HepG2 (cell line): ENCODE data around the gene CCDC9B. TPM values are rescaled to one million over a fixed set of nuclear protein-coding genes. Genes with fewer than 3 reads are reported as not detected.

Experiments used
- ATAC-seq: fragments of 200-7000 bp; cut with Tn5 transposase; 3 replicates; pipeline ENCODE4 v1.9.1; 2020; ENCODE audit warnings: mild to moderate bottlenecking, moderate library complexity
- BruUV-seq: library from RNA; stranded (reverse); fragments of 400-500 nt; replicated peaks from 2 replicates; lab custom pipeline; 2021; lab: Mats Ljungman, UMichigan
- CTCF ChIA-PET: fragments of 300-600 bp; formaldehyde crosslinking; extraction: SDS; loops from one replicate; lab custom pipeline; 2021; ENCODE audit warnings: low total read pairs, inconsistent platforms, low intra/inter-chr PET ratio; lab: Yijun Ruan, JAX
- POLR2A ChIA-PET: fragments of 350-600 bp; sonication (Branson Sonifier 250); formaldehyde crosslinking; loops from one replicate; lab custom pipeline; 2020; ENCODE audit warnings: antibody characterized with exemption, inconsistent platforms; lab: Yijun Ruan, JAX
- DNase-seq: peaks from one replicate; pipeline ENCODE4 v3.0.0-alpha.2; 2015; ENCODE audit warnings: low spot score
- FAIRE-seq: peaks from 3 replicates; lab custom pipeline; 2011; peaks lifted over from hg19 to GRCh38; lab: Jason Lieb, UNC
- H2AFZ ChIP-seq: one replicate; pipeline ENCODE4 v1.6.1; 2011; ENCODE audit warnings: low read length, inconsistent platforms
- H3K27ac ChIP-seq: fragments of 300-600 bp; 3 replicates; pipeline ENCODE4 v1.8.0; 2011; ENCODE audit warnings: mixed run types, mild to moderate bottlenecking, mixed read lengths, low read length, inconsistent platforms; ENCODE audit not compliant: insufficient read depth; ENCODE audit errors: extremely low read length
- H3K27me3 ChIP-seq, 2 experiments: fragments of 200-600 bp in 1 of 2; 2 replicates in 1 of 2; 3 replicates in 1 of 2; pipeline versions ENCODE4 v1.6.0 to v1.8.0; 2011; ENCODE audit warnings: low read length in 2 of 2, mild to moderate bottlenecking in 2 of 2, moderate library complexity in 2 of 2, inconsistent platforms in 1 of 2; ENCODE audit not compliant: insufficient read depth in 2 of 2, control insufficient read depth in 1 of 2
- H3K36me3 ChIP-seq, 2 experiments: fragments of 200-600 bp in 1 of 2; replicated peaks in 1 of 2; 2 replicates in 1 of 2; 3 replicates in 1 of 2; pipeline versions ENCODE4 v1.5.1 to v1.8.0; 2011; ENCODE audit warnings: low read length in 2 of 2, inconsistent platforms in 1 of 2; ENCODE audit not compliant: insufficient read depth in 2 of 2, control insufficient read depth in 1 of 2
- H3K4me1 ChIP-seq: 2 replicates; pipeline ENCODE4 v1.5.1; 2012; ENCODE audit warnings: low read length, inconsistent platforms; ENCODE audit not compliant: insufficient read depth
- H3K4me2 ChIP-seq: 2 replicates; pipeline ENCODE4 v1.6.0; 2011; ENCODE audit warnings: low read depth, low read length, inconsistent platforms
- H3K4me3 ChIP-seq, 3 experiments: fragments of 200-600 bp in 1 of 3; sonication (generic), shearing (Covaris generic) in 1 of 3; replicated peaks in 1 of 3; 2 replicates each; pipeline ENCODE4 v1.5.1; 2011 to 2016; ENCODE audit warnings: low read length in 3 of 3, inconsistent platforms in 2 of 3, low read depth in 2 of 3, mild to moderate bottlenecking in 2 of 3, control low read depth in 1 of 3, mixed read lengths in 1 of 3; ENCODE audit not compliant: insufficient read depth in 1 of 3
- H3K79me2 ChIP-seq: one replicate; pipeline ENCODE4 v1.6.1; 2011; ENCODE audit warnings: low read length, inconsistent platforms; ENCODE audit not compliant: insufficient read depth
- H3K9ac ChIP-seq: 2 replicates; pipeline ENCODE4 v1.6.0; 2011; ENCODE audit warnings: mild to moderate bottlenecking, low read depth, low read length, inconsistent platforms; ENCODE audit not compliant: insufficient read depth
- H3K9me3 ChIP-seq: 2 replicates; pipeline ENCODE4 v1.5.1; 2012; ENCODE audit warnings: mild to moderate bottlenecking, low read length
- H4K20me1 ChIP-seq: 2 replicates; pipeline ENCODE4 v1.6.0; 2011; ENCODE audit warnings: inconsistent platforms, mild to moderate bottlenecking, low read length, moderate library complexity; ENCODE audit not compliant: insufficient read depth
- HOXA3 ChIP-seq: sonication (generic); formaldehyde crosslinking; IDR thresholded peaks from 2 replicates; pipeline ENCODE4 v1.5.0; 2020; ENCODE audit warnings: missing genetic modification reagents
- NFIB ChIP-seq: sonication (generic); formaldehyde crosslinking; IDR thresholded peaks from 2 replicates; pipeline ENCODE4 v1.9.0; 2021; ENCODE audit warnings: missing genetic modification reagents, mild to moderate bottlenecking, borderline replicate concordance
- ONECUT2 ChIP-seq: sonication (generic); formaldehyde crosslinking; IDR thresholded peaks from 2 replicates; pipeline ENCODE4 v1.4.0; 2020; ENCODE audit warnings: missing genetic modification reagents
- ZNF550 ChIP-seq: sonication (generic); formaldehyde crosslinking; IDR thresholded peaks from 2 replicates; pipeline ENCODE4 v1.4.0; 2020; ENCODE audit warnings: mild to moderate bottlenecking, missing genetic modification reagents, borderline replicate concordance
- WGBS: methylation state at CpG from one replicate; pipeline ENCODE4 v1.1.6; 2017; ENCODE audit warnings: low lambda C conversion rate; 5-methylcytosine and 5-hydroxymethylcytosine counted together
- in situ Hi-C: cut with HindIII; loops from 2 replicates; pipeline ENCODE4 v1.10.0; 2017; ENCODE audit warnings: low pct_unique_long_range_greater_than_20kb; ENCODE audit not compliant: extremely low pct_ligation_motif_present
- intact Hi-C: fragments of 100-400 bp; cut with micrococcal nuclease; formaldehyde crosslinking; loops from one replicate; pipeline ENCODE4 v1.10.0; 2022; ENCODE audit not compliant: unreplicated experiment
- polyA plus RNA-seq, 8 experiments: library from polyadenylated mRNA; depleted of rRNA in 3 of 8; stranded (reverse) in 7 of 8; unstranded in 1 of 8; fragments of >200 nt; fragmentation: Illumina TruSeq in 4 of 8; extraction: Trizol in 4 of 8; gene quantifications; 2 replicates each; pipeline versions ENCODE4 v1.2.1 to v1.2.3, GENCODE V29; 2011 to 2016; ENCODE audit warnings: low read depth in 4 of 8, missing spikeins in 1 of 8, mixed read lengths in 1 of 8; ENCODE audit not compliant: insufficient read depth in 1 of 8
- total RNA-seq, 5 experiments: library from RNA; depleted of rRNA; stranded (reverse); fragments of >200 nt; fragmentation: Illumina TruSeq; extraction: Trizol; gene quantifications; 2 replicates each; pipeline ENCODE4 v1.2.3, GENCODE V29; 2016; ENCODE audit warnings: low read depth in 1 of 5
- TF ChIP-seq, protein P1 (sequence below): sonication (generic); formaldehyde crosslinking; IDR thresholded peaks from 2 replicates; pipeline ENCODE4 v1.4.0; 2020; ENCODE audit warnings: missing genetic modification reagents
- TF ChIP-seq, protein P2 (sequence below): IDR thresholded peaks from 2 replicates; pipeline ENCODE4 v1.4.0; 2020; ENCODE audit warnings: mild to moderate bottlenecking, missing genetic modification reagents
- TF ChIP-seq, protein P3 (sequence below): sonication (generic); formaldehyde crosslinking; IDR thresholded peaks from 2 replicates; pipeline ENCODE4 v1.4.0; 2020; ENCODE audit warnings: missing genetic modification reagents

CCDC9B gene
- total and polyA plus RNA-seq, 2 of the 13 experiments (the other 11 are each of a cell fraction or from before 2014, with no cell fraction given): 0.98 to 1.6 TPM

DNA sequence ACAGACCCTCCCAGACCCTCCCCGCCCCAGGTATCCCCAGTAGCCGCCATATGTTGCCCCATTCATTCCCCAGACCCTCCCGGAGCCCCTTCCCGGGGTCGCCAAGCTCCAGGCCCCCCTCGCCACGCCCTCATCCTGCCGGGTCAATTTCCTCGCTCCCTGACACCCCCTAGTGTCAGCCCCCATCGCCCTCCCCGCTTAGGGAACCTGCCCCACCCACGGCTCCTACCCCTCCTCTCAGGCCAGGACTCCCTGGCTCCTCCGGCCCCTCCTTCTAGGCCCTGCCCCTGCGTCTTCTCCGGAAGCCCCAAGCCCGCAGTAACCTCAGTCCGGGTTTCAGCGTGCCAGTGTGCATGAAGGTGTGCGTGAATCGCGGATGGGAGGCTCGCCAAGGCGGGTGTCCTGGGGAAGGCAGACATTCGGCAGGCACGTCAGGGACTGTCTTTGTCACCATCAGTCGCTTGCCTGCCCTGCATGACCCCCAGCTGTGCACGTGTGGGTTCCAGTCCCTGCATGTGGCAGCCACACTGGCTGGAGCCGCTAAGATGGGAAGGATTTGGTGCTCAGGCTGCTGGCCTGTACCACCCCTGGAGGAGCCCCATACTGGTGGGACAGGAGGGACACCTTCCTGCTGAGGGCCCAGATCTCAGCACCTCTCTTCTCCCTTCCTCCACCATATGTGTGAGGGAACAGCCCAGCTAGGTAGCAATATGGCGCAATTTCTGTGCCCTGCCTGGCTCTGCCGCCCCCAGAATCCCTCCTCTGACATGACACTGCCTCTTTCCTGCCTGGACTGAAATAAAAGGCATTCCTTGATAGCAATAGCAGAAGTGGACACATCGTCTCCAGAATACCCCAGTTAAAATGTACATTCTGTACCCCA lies 18.0 kb upstream of the CCDC9B start (continued):
- TF ChIP-seq, protein P1, sequence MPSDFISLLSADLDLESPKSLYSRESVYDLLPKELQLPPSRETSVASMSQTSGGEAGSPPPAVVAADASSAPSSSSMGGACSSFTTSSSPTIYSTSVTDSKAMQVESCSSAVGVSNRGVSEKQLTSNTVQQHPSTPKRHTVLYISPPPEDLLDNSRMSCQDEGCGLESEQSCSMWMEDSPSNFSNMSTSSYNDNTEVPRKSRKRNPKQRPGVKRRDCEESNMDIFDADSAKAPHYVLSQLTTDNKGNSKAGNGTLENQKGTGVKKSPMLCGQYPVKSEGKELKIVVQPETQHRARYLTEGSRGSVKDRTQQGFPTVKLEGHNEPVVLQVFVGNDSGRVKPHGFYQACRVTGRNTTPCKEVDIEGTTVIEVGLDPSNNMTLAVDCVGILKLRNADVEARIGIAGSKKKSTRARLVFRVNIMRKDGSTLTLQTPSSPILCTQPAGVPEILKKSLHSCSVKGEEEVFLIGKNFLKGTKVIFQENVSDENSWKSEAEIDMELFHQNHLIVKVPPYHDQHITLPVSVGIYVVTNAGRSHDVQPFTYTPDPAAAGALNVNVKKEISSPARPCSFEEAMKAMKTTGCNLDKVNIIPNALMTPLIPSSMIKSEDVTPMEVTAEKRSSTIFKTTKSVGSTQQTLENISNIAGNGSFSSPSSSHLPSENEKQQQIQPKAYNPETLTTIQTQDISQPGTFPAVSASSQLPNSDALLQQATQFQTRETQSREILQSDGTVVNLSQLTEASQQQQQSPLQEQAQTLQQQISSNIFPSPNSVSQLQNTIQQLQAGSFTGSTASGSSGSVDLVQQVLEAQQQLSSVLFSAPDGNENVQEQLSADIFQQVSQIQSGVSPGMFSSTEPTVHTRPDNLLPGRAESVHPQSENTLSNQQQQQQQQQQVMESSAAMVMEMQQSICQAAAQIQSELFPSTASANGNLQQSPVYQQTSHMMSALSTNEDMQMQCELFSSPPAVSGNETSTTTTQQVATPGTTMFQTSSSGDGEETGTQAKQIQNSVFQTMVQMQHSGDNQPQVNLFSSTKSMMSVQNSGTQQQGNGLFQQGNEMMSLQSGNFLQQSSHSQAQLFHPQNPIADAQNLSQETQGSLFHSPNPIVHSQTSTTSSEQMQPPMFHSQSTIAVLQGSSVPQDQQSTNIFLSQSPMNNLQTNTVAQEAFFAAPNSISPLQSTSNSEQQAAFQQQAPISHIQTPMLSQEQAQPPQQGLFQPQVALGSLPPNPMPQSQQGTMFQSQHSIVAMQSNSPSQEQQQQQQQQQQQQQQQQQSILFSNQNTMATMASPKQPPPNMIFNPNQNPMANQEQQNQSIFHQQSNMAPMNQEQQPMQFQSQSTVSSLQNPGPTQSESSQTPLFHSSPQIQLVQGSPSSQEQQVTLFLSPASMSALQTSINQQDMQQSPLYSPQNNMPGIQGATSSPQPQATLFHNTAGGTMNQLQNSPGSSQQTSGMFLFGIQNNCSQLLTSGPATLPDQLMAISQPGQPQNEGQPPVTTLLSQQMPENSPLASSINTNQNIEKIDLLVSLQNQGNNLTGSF (CRISPR knock-in tag): no peak
- TF ChIP-seq NFIB (CRISPR knock-in tag): no peak
- TF ChIP-seq HOXA3 (CRISPR knock-in tag): no peak
- TF ChIP-seq ZNF550: no peak

DNA sequence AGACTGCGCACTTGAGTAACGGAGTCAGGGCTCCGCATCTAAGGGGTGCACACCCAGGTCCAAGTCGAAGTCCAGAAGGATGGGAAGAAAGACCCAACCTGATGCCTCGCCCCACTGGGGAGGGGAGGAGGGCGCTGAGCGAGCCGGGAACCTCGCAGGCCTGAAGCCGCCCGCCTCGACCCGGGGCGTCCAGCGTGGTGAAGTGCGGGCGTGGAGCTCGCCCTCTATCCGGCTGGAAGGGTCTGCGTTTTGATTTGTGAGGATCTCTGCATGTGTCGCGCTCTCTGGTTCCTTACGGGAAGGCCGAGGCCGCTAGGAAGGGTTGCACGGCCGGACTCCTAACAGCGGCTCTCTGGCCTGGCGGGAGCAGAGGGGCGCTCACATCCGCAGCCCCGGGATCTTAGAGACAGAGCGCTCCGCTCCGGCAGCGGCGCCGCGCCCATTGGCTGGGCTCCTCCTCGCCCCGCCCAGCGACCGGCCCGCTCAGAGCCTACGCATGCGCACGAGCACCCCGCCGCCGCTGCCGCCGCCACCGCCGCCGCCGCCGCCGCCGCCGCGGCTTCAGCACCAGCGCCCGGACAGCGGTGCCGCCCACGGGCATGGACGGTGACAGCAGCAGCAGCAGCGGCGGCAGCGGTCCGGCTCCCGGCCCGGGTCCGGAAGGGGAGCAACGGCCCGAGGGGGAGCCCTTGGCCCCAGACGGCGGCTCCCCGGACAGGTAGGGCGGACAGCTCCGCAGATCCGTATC lies 17.2 kb upstream of the CCDC9B start, which contains the start of gene DISP2:
DISP2 (plus strand) TSS at position 497 of the 748 bp plus-strand sequence; CDS start at position 600, 103 bp downstream.
- Histone ChIP-seq H3K4me2 (peak within 1 kb of the TSS; percentile 81), H3K27me3 (peaks cover 3 to 50% of the 10 kb centered on the region in 2 experiments; a peak in 4 of 5 replicates), H3K79me2 (no peaks in the 10 kb centered on the region), H3K9me3 (no peaks in the 10 kb centered on the region), H3K4me1 (peaks cover 25% of the 10 kb centered on the region), H3K36me3 (no peaks in the 10 kb centered on the region), H3K4me3 (peak within 1 kb of the TSS; percentile 42 to 67 (median 58)), H2AFZ (no peak within 1 kb of the TSS), H4K20me1 (no peaks in the 10 kb centered on the region), H3K27ac (no peak within 1 kb of the TSS), H3K9ac (no peak within 1 kb of the TSS)
- FAIRE-seq: no peak
- ChIA-PET POLR2A (interaction anchor here (1.7 kb wide), 1 partner anchor 20 kb away, joined by 3 read pairs; no protein-coding TSS in a partner anchor), CTCF (no interaction called here)
- DNase-seq: peak; percentile 60
- WGBS: 36% methylated on average over 6 of the region's 82 CpGs
- BruUV-seq: no TSS peak
- peak; percentile 87 for ATAC-seq
- intact Hi-C loops: no loop called here
- in situ Hi-C loops: no loop called here
- TF ChIP-seq, protein P2, sequence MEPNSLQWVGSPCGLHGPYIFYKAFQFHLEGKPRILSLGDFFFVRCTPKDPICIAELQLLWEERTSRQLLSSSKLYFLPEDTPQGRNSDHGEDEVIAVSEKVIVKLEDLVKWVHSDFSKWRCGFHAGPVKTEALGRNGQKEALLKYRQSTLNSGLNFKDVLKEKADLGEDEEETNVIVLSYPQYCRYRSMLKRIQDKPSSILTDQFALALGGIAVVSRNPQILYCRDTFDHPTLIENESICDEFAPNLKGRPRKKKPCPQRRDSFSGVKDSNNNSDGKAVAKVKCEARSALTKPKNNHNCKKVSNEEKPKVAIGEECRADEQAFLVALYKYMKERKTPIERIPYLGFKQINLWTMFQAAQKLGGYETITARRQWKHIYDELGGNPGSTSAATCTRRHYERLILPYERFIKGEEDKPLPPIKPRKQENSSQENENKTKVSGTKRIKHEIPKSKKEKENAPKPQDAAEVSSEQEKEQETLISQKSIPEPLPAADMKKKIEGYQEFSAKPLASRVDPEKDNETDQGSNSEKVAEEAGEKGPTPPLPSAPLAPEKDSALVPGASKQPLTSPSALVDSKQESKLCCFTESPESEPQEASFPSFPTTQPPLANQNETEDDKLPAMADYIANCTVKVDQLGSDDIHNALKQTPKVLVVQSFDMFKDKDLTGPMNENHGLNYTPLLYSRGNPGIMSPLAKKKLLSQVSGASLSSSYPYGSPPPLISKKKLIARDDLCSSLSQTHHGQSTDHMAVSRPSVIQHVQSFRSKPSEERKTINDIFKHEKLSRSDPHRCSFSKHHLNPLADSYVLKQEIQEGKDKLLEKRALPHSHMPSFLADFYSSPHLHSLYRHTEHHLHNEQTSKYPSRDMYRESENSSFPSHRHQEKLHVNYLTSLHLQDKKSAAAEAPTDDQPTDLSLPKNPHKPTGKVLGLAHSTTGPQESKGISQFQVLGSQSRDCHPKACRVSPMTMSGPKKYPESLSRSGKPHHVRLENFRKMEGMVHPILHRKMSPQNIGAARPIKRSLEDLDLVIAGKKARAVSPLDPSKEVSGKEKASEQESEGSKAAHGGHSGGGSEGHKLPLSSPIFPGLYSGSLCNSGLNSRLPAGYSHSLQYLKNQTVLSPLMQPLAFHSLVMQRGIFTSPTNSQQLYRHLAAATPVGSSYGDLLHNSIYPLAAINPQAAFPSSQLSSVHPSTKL (CRISPR knock-in tag): 0 out of 2 replicates have a peak, but pooled peaks have one; percentile 8
- TF ChIP-seq ONECUT2 (CRISPR knock-in tag): no peak
- TF ChIP-seq, protein P3, sequence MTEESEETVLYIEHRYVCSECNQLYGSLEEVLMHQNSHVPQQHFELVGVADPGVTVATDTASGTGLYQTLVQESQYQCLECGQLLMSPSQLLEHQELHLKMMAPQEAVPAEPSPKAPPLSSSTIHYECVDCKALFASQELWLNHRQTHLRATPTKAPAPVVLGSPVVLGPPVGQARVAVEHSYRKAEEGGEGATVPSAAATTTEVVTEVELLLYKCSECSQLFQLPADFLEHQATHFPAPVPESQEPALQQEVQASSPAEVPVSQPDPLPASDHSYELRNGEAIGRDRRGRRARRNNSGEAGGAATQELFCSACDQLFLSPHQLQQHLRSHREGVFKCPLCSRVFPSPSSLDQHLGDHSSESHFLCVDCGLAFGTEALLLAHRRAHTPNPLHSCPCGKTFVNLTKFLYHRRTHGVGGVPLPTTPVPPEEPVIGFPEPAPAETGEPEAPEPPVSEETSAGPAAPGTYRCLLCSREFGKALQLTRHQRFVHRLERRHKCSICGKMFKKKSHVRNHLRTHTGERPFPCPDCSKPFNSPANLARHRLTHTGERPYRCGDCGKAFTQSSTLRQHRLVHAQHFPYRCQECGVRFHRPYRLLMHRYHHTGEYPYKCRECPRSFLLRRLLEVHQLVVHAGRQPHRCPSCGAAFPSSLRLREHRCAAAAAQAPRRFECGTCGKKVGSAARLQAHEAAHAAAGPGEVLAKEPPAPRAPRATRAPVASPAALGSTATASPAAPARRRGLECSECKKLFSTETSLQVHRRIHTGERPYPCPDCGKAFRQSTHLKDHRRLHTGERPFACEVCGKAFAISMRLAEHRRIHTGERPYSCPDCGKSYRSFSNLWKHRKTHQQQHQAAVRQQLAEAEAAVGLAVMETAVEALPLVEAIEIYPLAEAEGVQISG: peak; percentile 75
